Esophagus muscularis mucosa (tissue), 4 donors: Measurements from ENCODE around the gene CARD6. TPM values are rescaled to one million over a fixed set of nuclear protein-coding genes. Genes with fewer than 3 reads are reported as not detected.

Experiments used
- DNase-seq: peaks from one replicate; pipeline ENCODE4 v3.0.0-alpha.2; 2017; ENCODE audit errors: extremely low spot score
- H3K27ac ChIP-seq, 4 donors: fragments of 200-600 bp; sonication (generic); replicated peaks in 1 of 4; 1 replicate in 3 of 4; 2 replicates in 1 of 4; pipeline ENCODE4 v1.5.1; 2016 to 2019; ENCODE audit warnings: mild to moderate bottlenecking in 1 of 4
- H3K27me3 ChIP-seq, 4 donors: fragments of 200-600 bp; sonication (generic); one replicate each; pipeline versions ENCODE4 v1.5.1 to v1.6.0; 2016 to 2019
- H3K36me3 ChIP-seq, 4 donors: fragments of 200-600 bp; sonication (generic); one replicate each; pipeline ENCODE4 v1.5.1; 2016 to 2019
- H3K4me1 ChIP-seq, 4 donors: fragments of 200-600 bp; sonication (generic); one replicate each; pipeline ENCODE4 v1.5.1; 2016 to 2019
- H3K4me3 ChIP-seq, 4 donors: fragments of 200-600 bp; sonication (generic); 1 replicate in 2 of 4; 2 replicates in 2 of 4; pipeline ENCODE4 v1.5.1; 2016 to 2019; ENCODE audit warnings: mild to moderate bottlenecking in 4 of 4, moderate library complexity in 1 of 4
- H3K9me3 ChIP-seq, 4 donors: fragments of 200-600 bp; sonication (generic); 1 replicate in 3 of 4; 2 replicates in 1 of 4; pipeline ENCODE4 v1.5.1; 2016 to 2019
- CTCF ChIP-seq, 3 experiments: fragments of 200-600 bp in 2 of 3; fragments of 450-650 bp in 1 of 3; sonication (generic) in 2 of 3; IDR thresholded peaks; one replicate each; pipeline ENCODE4 v1.5.1; 2017 to 2019; ENCODE audit warnings: antibody characterized with exemption in 3 of 3, mild to moderate bottlenecking in 2 of 3, moderate library complexity in 1 of 3
- EP300 ChIP-seq: sonication (generic); formaldehyde crosslinking; IDR thresholded peaks from one replicate; pipeline ENCODE4 v1.6.1; 2017; ENCODE audit warnings: antibody characterized with exemption
- POLR2A ChIP-seq: fragments of 450-650 bp; IDR thresholded peaks from one replicate; pipeline ENCODE4 v1.6.1; 2017; ENCODE audit warnings: antibody characterized with exemption, moderate library complexity, mild to moderate bottlenecking, low read depth
- POLR2AphosphoS5 ChIP-seq, 2 donors: sonication (generic); formaldehyde crosslinking; IDR thresholded peaks; one replicate each; pipeline ENCODE4 v1.6.1; 2017; ENCODE audit warnings: antibody characterized with exemption in 2 of 2
- WGBS: methylation state at CpG from one replicate; pipeline ENCODE4 v1.1.5; 2018; 5-methylcytosine and 5-hydroxymethylcytosine counted together
- intact Hi-C: fragments of 100-400 bp; cut with DNase I; formaldehyde crosslinking; loops from one replicate; pipeline ENCODE4 v1.15.1; 2023
- total RNA-seq, 4 donors: library from RNA; depleted of rRNA; stranded (reverse); fragments of >200 nt; gene quantifications; one replicate each; pipeline versions ENCODE4 v1.1.0 to v1.2.1, GENCODE V29; 2016

Gene CARD6
- total RNA-seq, 4 donors from 2014 or later: 5.4 to 10.1 (median 9.0) TPM

GRCh38 chr5:40826489-40827187 lies 14.5 kb upstream of the CARD6 start:
- 87% methylated on average over 4 of the region's 5 CpGs for WGBS
- H3K9me3 ChIP-seq: no peaks in the 10 kb centered on the region
- no peak overlapping the region for H3K27ac ChIP-seq
- no peak overlapping the region for H3K4me3 ChIP-seq
- TF ChIP-seq POLR2AphosphoS5 (IDR thresholded peaks at IDR 0.05) (no peak), POLR2A (no peak), CTCF (IDR thresholded peaks at IDR 0.05) (no peak), EP300 (no peak)
- no peaks in the 10 kb centered on the region for H3K27me3 ChIP-seq
- peak; percentile 66 for DNase-seq
- intact Hi-C loops: no loop called here
- peaks cover 44 to 64% (median 62%) of the 10 kb centered on the region in 4 donors for H3K36me3 ChIP-seq
- no peaks in the 10 kb centered on the region for H3K4me1 ChIP-seq

GRCh38 chr5:40827188-40827977 lies 13.8 kb upstream of the CARD6 start:
- WGBS: 86% methylated on average over 14 of the region's 14 CpGs
- peaks cover 51 to 71% (median 70%) of the 10 kb centered on the region in 4 donors for H3K36me3 ChIP-seq

GRCh38 chr5:40828021-40828631 lies 13.0 kb upstream of the CARD6 start:
- Histone ChIP-seq H3K9me3 (no peaks in the 10 kb centered on the region), H3K4me1 (peaks cover 3 to 12% (median 6%) of the 10 kb centered on the region in 4 donors), H3K36me3 (peaks cover 58 to 79% (median 77%) of the 10 kb centered on the region in 4 donors), H3K4me3 (no peak overlapping the region), H3K27me3 (no peaks in the 10 kb centered on the region), H3K27ac (no peak overlapping the region)
- WGBS: 83% methylated on average over 3 of the region's 3 CpGs
- TF ChIP-seq EP300: no peak
- TF ChIP-seq CTCF (IDR thresholded peaks at IDR 0.05): no peak
- no peak for TF ChIP-seq POLR2AphosphoS5 (IDR thresholded peaks at IDR 0.05)
- TF ChIP-seq POLR2A: no peak
- DNase-seq: no peak
- intact Hi-C loops: no loop called here

More at GRCh38 chr5:40827188-40827977, 13.8 kb upstream of the CARD6 start:
- Histone ChIP-seq H3K27ac (no peak overlapping the region), H3K27me3 (no peaks in the 10 kb centered on the region), H3K4me1 (peaks cover 0 to 4% (median under 1%) of the 10 kb centered on the region in 4 donors), H3K4me3 (no peak overlapping the region), H3K9me3 (no peaks in the 10 kb centered on the region)
- TF ChIP-seq CTCF (IDR thresholded peaks at IDR 0.05) (no peak), EP300 (no peak), POLR2A (no peak), POLR2AphosphoS5 (IDR thresholded peaks at IDR 0.05) (no peak)
- intact Hi-C loops: no loop called here
- no peak for DNase-seq

- peak; percentile 53 for DNase-seq
- Histone ChIP-seq H3K36me3 (peaks cover 65 to 86% (median 85%) of the 10 kb centered on the region in 4 donors), H3K27me3 (no peaks in the 10 kb centered on the region), H3K4me1 (peaks cover 9 to 20% (median 14%) of the 10 kb centered on the region in 4 donors), H3K27ac (no peak overlapping the region), H3K4me3 (no peak overlapping the region), H3K9me3 (no peaks in the 10 kb centered on the region)
- WGBS: 87% methylated on average over 3 of the region's 3 CpGs
- intact Hi-C loops: no loop called here
- TF ChIP-seq POLR2AphosphoS5 (IDR thresholded peaks at IDR 0.05) (no peak), POLR2A (no peak), EP300 (no peak), CTCF (IDR thresholded peaks at IDR 0.05) (no peak)
Measured at GRCh38 chr5:40828690-40829661, 12.2 kb upstream of the CARD6 start.
